T-cell (primary cell): ENCODE measurements around the gene SLC5A10. TPM values are rescaled to one million over a fixed set of nuclear protein-coding genes. Genes with fewer than 3 reads are reported as not detected.
A peak's percentile ranks its signal among the peaks of the same experiment; 100 is the strongest.

Source experiments
- ATAC-seq, 4 experiments: fragments of 200-7000 bp in 3 of 4; fragments of 150-1000 bp in 1 of 4; cut with Tn5 transposase; replicated peaks in 1 of 4; 1 replicate in 3 of 4; 2 replicates in 1 of 4; pipeline ENCODE4 v1.10.0; 2021; ENCODE audit warnings: moderate library complexity in 3 of 4, mild to moderate bottlenecking in 2 of 4, moderate number of reproducible peaks in 1 of 4
- CTCF ChIA-PET, 2 donors: fragments of 300-600 bp; sonication (Branson Sonifier 250); formaldehyde crosslinking; loops; one replicate each; lab custom pipeline; 2022; ENCODE audit warnings: antibody characterized with exemption in 2 of 2; lab: Charles Lee
- POLR2A ChIA-PET, 2 donors: fragments of 300-600 bp; sonication (Branson Sonifier 250); formaldehyde crosslinking; loops; one replicate each; lab custom pipeline; 2022; ENCODE audit warnings: antibody characterized with exemption in 2 of 2; lab: Charles Lee
- DNase-seq, 35 experiments: peaks; one replicate each; pipeline versions ENCODE4 v3.0.0 to v3.0.0-alpha.2; 2013 to 2023
- H3K27ac ChIP-seq: one replicate; pipeline ENCODE4 v1.5.1; 2013; ENCODE audit warnings: low read length
- H3K27me3 ChIP-seq, 2 experiments: replicated peaks in 1 of 2; 1 replicate in 1 of 2; 2 replicates in 1 of 2; pipeline versions ENCODE4 v1.6.1 to v1.7.0; 2013; ENCODE audit warnings: low read length in 1 of 2, mixed read lengths in 1 of 2; ENCODE audit not compliant: control insufficient read depth in 2 of 2, insufficient read depth in 2 of 2; ENCODE audit errors: extremely low read depth in 1 of 2
- H3K36me3 ChIP-seq, 2 donors: 1 replicate in 1 of 2; 2 replicates in 1 of 2; pipeline versions ENCODE4 v1.6.1 to v1.7.0; 2013; ENCODE audit warnings: low read length in 1 of 2; ENCODE audit not compliant: control insufficient read depth in 2 of 2, insufficient read depth in 1 of 2; ENCODE audit errors: extremely low read depth in 1 of 2
- H3K4me1 ChIP-seq, 2 experiments: 1 replicate in 1 of 2; 2 replicates in 1 of 2; pipeline versions ENCODE4 v1.6.1 to v1.7.0; 2013; ENCODE audit warnings: low read length in 2 of 2, mixed read lengths in 1 of 2; ENCODE audit not compliant: insufficient read depth in 2 of 2, control insufficient read depth in 1 of 2; ENCODE audit errors: extremely low read depth in 1 of 2
- H3K4me3 ChIP-seq, 2 donors: 1 replicate in 1 of 2; 2 replicates in 1 of 2; pipeline versions ENCODE4 v1.5.1 to v1.7.0; 2013; ENCODE audit warnings: mild to moderate bottlenecking in 2 of 2, low read length in 1 of 2, moderate library complexity in 1 of 2; ENCODE audit not compliant: control insufficient read depth in 1 of 2; ENCODE audit errors: extremely low read depth in 1 of 2
- H3K9me3 ChIP-seq: 2 replicates; pipeline ENCODE4 v1.7.0; 2013
- H3K27ac Mint-ChIP-seq, 2 donors: one replicate each; pipeline ENCODE4 v1.8.0; 2020 to 2021; ENCODE audit warnings: mild to moderate bottlenecking in 2 of 2, mixed read lengths in 2 of 2
- H3K27me3 Mint-ChIP-seq, 2 donors: one replicate each; pipeline ENCODE4 v1.8.0; 2021 to 2022; ENCODE audit warnings: mixed read lengths in 2 of 2
- H3K36me3 Mint-ChIP-seq: one replicate; pipeline ENCODE4 v1.8.0; 2021; ENCODE audit warnings: mixed read lengths
- H3K4me1 Mint-ChIP-seq, 3 donors: one replicate each; pipeline ENCODE4 v1.8.0; 2020 to 2022; ENCODE audit warnings: mixed read lengths in 3 of 3, mild to moderate bottlenecking in 1 of 3
- H3K4me3 Mint-ChIP-seq, 3 donors: one replicate each; pipeline ENCODE4 v1.8.0; 2020 to 2022; ENCODE audit warnings: mild to moderate bottlenecking in 3 of 3, mixed read lengths in 3 of 3, moderate library complexity in 3 of 3
- H3K9me3 Mint-ChIP-seq, 3 donors: one replicate each; pipeline ENCODE4 v1.8.0; 2020 to 2022; ENCODE audit warnings: mixed read lengths in 3 of 3
- WGBS: methylation state at CpG from one replicate; pipeline ENCODE4 v1.1.5; 2013; ENCODE audit warnings: missing lambda C conversion rate; ENCODE audit not compliant: insufficient coverage; 5-methylcytosine and 5-hydroxymethylcytosine counted together
- total RNA-seq, 35 experiments: library from RNA in 6 of 35; stranded (reverse) in 6 of 35; fragments of 120-200 nt in 1 of 35; gene quantifications; one replicate each; pipeline versions ENCODE4 v1.2.1 to v1.2.4 and lab custom pipeline; 2013 to 2026

The SLC5A10 gene
- total RNA-seq, 5 donors from 2014 or later (not counting 1 experiment from before 2014, with no cell fraction given): 0.09 TPM; not detected in 4

- Mint-ChIP-seq H3K27ac (peak overlapping the region; percentile 14 to 58), H3K36me3 (no peaks in the 10 kb centered on the region), H3K4me1 (peaks cover 18 to 25% (median 23%) of the 10 kb centered on the region in 3 donors), H3K27me3 (peaks cover 0 to 3% of the 10 kb centered on the region in 2 donors), H3K9me3 (no peaks in the 10 kb centered on the region), H3K4me3 (no peak overlapping the region)
- Histone ChIP-seq H3K9me3 (no peaks in the 10 kb centered on the region), H3K4me3 (no peak overlapping the region), H3K36me3 (no peaks in the 10 kb centered on the region), H3K4me1 (peaks cover 3 to 35% of the 10 kb centered on the region in 2 experiments), H3K27ac (no peak overlapping the region), H3K27me3 (peaks cover 0 to 4% of the 10 kb centered on the region in 2 experiments)
- DNase-seq (peak in 31 of 35 experiments; percentile 21 to 82 (median 55)), ATAC-seq (peak; percentile 68 to 85 (median 81))
- WGBS: 37% methylated on average over 16 of the region's 17 CpGs
- CTCF ChIA-PET: interaction anchor here (0.6 to 1.9 kb wide), 12 partner anchors 9 to 336 kb away, joined by 3 to 10 read pairs (median 3); partner anchors contain the start of genes FAM83G (in 1 of the 2) and SLC5A10 (in 1 of the 2)
- POLR2A ChIA-PET: no interaction called here
These were observed 9.0 kb downstream of the SLC5A10 start for GRCh38 chr17:18960803-18961511.

- H3K9me3 ChIP-seq: no peaks in the 10 kb centered on the region
- DNase-seq (peak in 1 of 35 experiments; percentile 32), ATAC-seq (no peak)
- WGBS: 82% methylated on average over 16 of the region's 16 CpGs
- Mint-ChIP-seq H3K27me3 (peaks cover 0 to 3% of the 10 kb centered on the region in 2 donors), H3K27ac (no peak overlapping the region), H3K4me1 (peaks cover 11 to 23% (median 18%) of the 10 kb centered on the region in 3 donors), H3K4me3 (no peak overlapping the region), H3K36me3 (no peaks in the 10 kb centered on the region), H3K9me3 (no peaks in the 10 kb centered on the region)
- POLR2A ChIA-PET: no interaction called here
- peaks cover 0 to 26% of the 10 kb centered on the region in 2 experiments for H3K4me1 ChIP-seq
- H3K4me3 ChIP-seq: no peak overlapping the region
- no peak overlapping the region for H3K27ac ChIP-seq
- peaks cover 0 to 4% of the 10 kb centered on the region in 2 experiments for H3K27me3 ChIP-seq
- H3K36me3 ChIP-seq: no peaks in the 10 kb centered on the region
- CTCF ChIA-PET: interaction anchor here (0.6 to 1.9 kb wide), 9 partner anchors 17 to 1022 kb away, joined by 3 to 10 read pairs (median 3); partner anchors contain the start of gene FAM83G (in 1 of the 2)
These were observed 9.9 kb downstream of the SLC5A10 start for GRCh38 chr17:18961634-18962493.

- no peak overlapping the region for H3K27ac Mint-ChIP-seq
These were observed 10.5 kb downstream of the SLC5A10 start for GRCh38 chr17:18962494-18962815.

GRCh38 chr17:18963126-18964017 is 11.4 kb downstream of the SLC5A10 start:
- POLR2A ChIA-PET: no interaction called here
- H3K36me3 Mint-ChIP-seq: no peaks in the 10 kb centered on the region
- WGBS: 93% methylated on average over 20 of the region's 23 CpGs

More at GRCh38 chr17:18962494-18962815, 10.5 kb downstream of the SLC5A10 start:
- DNase-seq (no peak), ATAC-seq (no peak)
- Histone ChIP-seq H3K36me3 (no peaks in the 10 kb centered on the region), H3K4me3 (no peak overlapping the region), H3K4me1 (peaks cover 0 to 25% of the 10 kb centered on the region in 2 experiments), H3K27me3 (peaks cover 0 to 4% of the 10 kb centered on the region in 2 experiments), H3K27ac (no peak overlapping the region), H3K9me3 (no peaks in the 10 kb centered on the region)
- WGBS: 85% methylated on average over 5 of the region's 6 CpGs
- Mint-ChIP-seq H3K36me3 (no peaks in the 10 kb centered on the region), H3K27me3 (peaks cover 0 to 3% of the 10 kb centered on the region in 2 donors), H3K9me3 (no peaks in the 10 kb centered on the region), H3K4me3 (no peak overlapping the region), H3K4me1 (peaks cover 10 to 23% (median 16%) of the 10 kb centered on the region in 3 donors)
- POLR2A ChIA-PET: no interaction called here
- CTCF ChIA-PET: interaction anchor here (0.6 to 1.9 kb wide), 2 partner anchors 19 to 49 kb away, joined by 3 to 10 read pairs; no protein-coding TSS in a partner anchor

GRCh38 chr17:18964018-18964351 is 12.0 kb downstream of the SLC5A10 start:
- no peak overlapping the region for H3K27ac Mint-ChIP-seq
- Histone ChIP-seq H3K4me3 (no peak overlapping the region), H3K4me1 (peaks cover 0 to 26% of the 10 kb centered on the region in 2 experiments), H3K36me3 (no peaks in the 10 kb centered on the region), H3K27ac (no peak overlapping the region), H3K9me3 (no peaks in the 10 kb centered on the region), H3K27me3 (peaks cover 0 to 4% of the 10 kb centered on the region in 2 experiments)
- ATAC-seq (no peak), DNase-seq (no peak)
- H3K9me3 Mint-ChIP-seq: no peaks in the 10 kb centered on the region
- no peak overlapping the region for H3K4me3 Mint-ChIP-seq
- POLR2A ChIA-PET: no interaction called here
- 91% methylated on average over 9 of the region's 9 CpGs for WGBS
- peaks cover 8 to 12% (median 8%) of the 10 kb centered on the region in 3 donors for H3K4me1 Mint-ChIP-seq
- CTCF ChIA-PET: interaction anchor here in 1 of 2 donors (0.6 kb wide), 1 partner anchor 754 kb away, joined by 3 read pairs; no protein-coding TSS in a partner anchor
- no peaks in the 10 kb centered on the region for H3K36me3 Mint-ChIP-seq
- H3K27me3 Mint-ChIP-seq: peaks cover 0 to 3% of the 10 kb centered on the region in 2 donors

More at GRCh38 chr17:18963126-18964017, 11.4 kb downstream of the SLC5A10 start:
- no peaks in the 10 kb centered on the region for H3K9me3 Mint-ChIP-seq
- CTCF ChIA-PET: interaction anchor here in 1 of 2 donors (0.6 kb wide), 1 partner anchor 754 kb away, joined by 3 read pairs; no protein-coding TSS in a partner anchor
- Histone ChIP-seq H3K4me1 (peaks cover 0 to 25% of the 10 kb centered on the region in 2 experiments), H3K9me3 (no peaks in the 10 kb centered on the region), H3K4me3 (no peak overlapping the region), H3K27ac (no peak overlapping the region), H3K27me3 (peaks cover 0 to 4% of the 10 kb centered on the region in 2 experiments), H3K36me3 (no peaks in the 10 kb centered on the region)
- peaks cover 8 to 14% (median 12%) of the 10 kb centered on the region in 3 donors for H3K4me1 Mint-ChIP-seq
- DNase-seq (no peak), ATAC-seq (no peak)
- peaks cover 0 to 3% of the 10 kb centered on the region in 2 donors for H3K27me3 Mint-ChIP-seq
- H3K4me3 Mint-ChIP-seq: no peak overlapping the region
- H3K27ac Mint-ChIP-seq: no peak overlapping the region
